WERI-Rb-1 (cell line): Measurements from ENCODE around the gene RIPOR3.
A peak's percentile ranks its signal among the peaks of the same experiment; 100 is the strongest.
"Not testable (repeated sequence)": the region's sequence is repeated elsewhere in the genome, so short reads cannot be mapped to it uniquely, and the experiment has no call there.

Experiments
- DNase-seq: peaks from one replicate; pipeline ENCODE4 v3.0.0-alpha.2; 2020
- H3K27ac ChIP-seq: fragments of 250-450 bp; sonication (Bioruptor Pico); 2 replicates; pipeline ENCODE4 v1.5.1; 2020; ENCODE audit warnings: mild to moderate bottlenecking, moderate library complexity
- H3K27me3 ChIP-seq: fragments of 250-450 bp; sonication (Bioruptor Pico); 2 replicates; pipeline ENCODE4 v1.5.1; 2021; ENCODE audit warnings: mild to moderate bottlenecking, low read depth, moderate library complexity; ENCODE audit not compliant: insufficient read depth, severe bottlenecking
- H3K36me3 ChIP-seq: fragments of 250-450 bp; sonication (Bioruptor Pico); 2 replicates; pipeline ENCODE4 v1.5.1; 2020; ENCODE audit warnings: mild to moderate bottlenecking, moderate library complexity
- H3K4me3 ChIP-seq: 2 replicates; pipeline ENCODE4 v1.5.1; 2011; ENCODE audit warnings: low read depth, mild to moderate bottlenecking, control low read depth, low read length
- H3K9me3 ChIP-seq: fragments of 250-450 bp; sonication (Bioruptor Pico); 2 replicates; pipeline ENCODE4 v1.5.1; 2021; ENCODE audit warnings: mild to moderate bottlenecking, moderate library complexity; ENCODE audit not compliant: severe bottlenecking
- CTCF ChIP-seq: IDR thresholded peaks from 2 replicates; pipeline ENCODE4 v1.5.1; 2011; ENCODE audit warnings: low read depth, mild to moderate bottlenecking, control low read depth, inconsistent platforms, low read length

The RIPOR3 gene

GRCh38 chr20:50624351-50625016 lies 66.9 kb downstream of the RIPOR3 start:
- H3K27me3 ChIP-seq, result no peaks in the 10 kb centered on the region
- no peaks in the 10 kb centered on the region for H3K36me3 ChIP-seq
- DNase-seq, result peak; percentile 54
- H3K4me3 ChIP-seq, result no peak overlapping the region
- no peak overlapping the region for H3K27ac ChIP-seq
- TF ChIP-seq CTCF, result no peak
- H3K9me3 ChIP-seq, result peaks cover 10% of the 10 kb centered on the region

- Histone ChIP-seq H3K4me3 (no peak overlapping the region), H3K36me3 (no peaks in the 10 kb centered on the region), H3K9me3 (peaks cover 10% of the 10 kb centered on the region), H3K27me3 (no peaks in the 10 kb centered on the region), H3K27ac (no peak overlapping the region)
- no peak for DNase-seq
- no peak for TF ChIP-seq CTCF
Observed at GRCh38 chr20:50621068-50621665, 70.2 kb downstream of the RIPOR3 start.

GRCh38 chr20:50620459-50620858 lies 70.9 kb downstream of the RIPOR3 start:
- not testable (repeated sequence) for H3K9me3 ChIP-seq, H3K4me3 ChIP-seq, H3K27me3 ChIP-seq, H3K36me3 ChIP-seq, H3K27ac ChIP-seq, DNase-seq

DNA sequence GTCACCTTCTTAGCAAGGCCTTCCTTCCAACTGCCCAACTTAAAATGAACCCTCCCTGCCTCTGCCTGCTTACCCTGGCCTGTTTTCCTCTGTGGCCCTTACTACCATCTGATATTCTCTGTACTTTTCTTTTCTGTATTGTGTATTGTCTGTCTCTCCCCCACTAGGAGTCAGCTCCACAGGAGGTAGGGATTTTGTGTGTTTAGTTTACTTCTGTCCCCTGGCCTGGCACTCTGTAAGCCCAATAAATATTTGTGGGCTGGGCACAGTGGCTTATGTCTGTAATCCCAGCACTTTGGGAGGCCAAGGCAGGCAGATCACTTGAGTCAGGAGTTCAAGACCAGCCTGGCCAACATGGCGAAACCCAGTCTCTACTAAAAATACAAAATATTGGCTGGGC lies 72.8 kb downstream of the RIPOR3 start:
- no peak overlapping the region for H3K4me3 ChIP-seq
- no peak for TF ChIP-seq CTCF
- H3K9me3 ChIP-seq, result peaks cover 10% of the 10 kb centered on the region
- H3K27ac ChIP-seq, result no peak overlapping the region
- H3K36me3 ChIP-seq, result no peaks in the 10 kb centered on the region
- no peaks in the 10 kb centered on the region for H3K27me3 ChIP-seq
- DNase-seq, result no peak

DNA sequence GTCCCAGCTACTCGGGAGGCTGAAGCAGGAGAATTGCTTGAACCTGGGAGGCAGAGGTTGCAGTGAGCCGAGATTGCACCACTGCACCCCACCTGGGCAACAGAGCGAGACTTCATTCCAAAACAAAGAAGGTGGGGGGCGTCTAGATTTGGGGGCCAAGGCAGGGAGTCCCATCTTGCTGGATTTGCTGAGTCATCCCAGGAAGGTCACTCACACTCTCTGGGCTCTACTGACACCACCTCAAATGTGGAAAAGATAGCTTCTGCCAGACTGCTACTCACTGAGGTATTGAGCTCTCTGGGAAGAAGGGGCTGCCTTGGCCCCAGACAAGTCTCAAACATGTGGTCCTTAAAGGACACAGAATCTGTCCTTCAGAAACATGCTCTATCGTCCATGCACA lies 74.3 kb downstream of the RIPOR3 start:
- no peak for TF ChIP-seq CTCF
- DNase-seq, result no peak

GRCh38 chr20:50615407-50615806 lies 75.9 kb downstream of the RIPOR3 start:
- H3K27me3 ChIP-seq, result no peaks in the 10 kb centered on the region
- TF ChIP-seq CTCF, result no peak

More for the DNA sequence above, 74.3 kb downstream of the RIPOR3 start:
- Histone ChIP-seq H3K4me3 (no peak overlapping the region), H3K27me3 (no peaks in the 10 kb centered on the region), H3K27ac (no peak overlapping the region), H3K36me3 (no peaks in the 10 kb centered on the region), H3K9me3 (peaks cover 10% of the 10 kb centered on the region)

More at GRCh38 chr20:50615407-50615806, 75.9 kb downstream of the RIPOR3 start:
- Histone ChIP-seq H3K36me3 (no peaks in the 10 kb centered on the region), H3K27ac (no peak overlapping the region), H3K9me3 (no peaks in the 10 kb centered on the region), H3K4me3 (no peak overlapping the region)
- DNase-seq, result no peak
